ENCODE data around the gene PLEKHA6.

PLEKHA6 gene

DNA sequence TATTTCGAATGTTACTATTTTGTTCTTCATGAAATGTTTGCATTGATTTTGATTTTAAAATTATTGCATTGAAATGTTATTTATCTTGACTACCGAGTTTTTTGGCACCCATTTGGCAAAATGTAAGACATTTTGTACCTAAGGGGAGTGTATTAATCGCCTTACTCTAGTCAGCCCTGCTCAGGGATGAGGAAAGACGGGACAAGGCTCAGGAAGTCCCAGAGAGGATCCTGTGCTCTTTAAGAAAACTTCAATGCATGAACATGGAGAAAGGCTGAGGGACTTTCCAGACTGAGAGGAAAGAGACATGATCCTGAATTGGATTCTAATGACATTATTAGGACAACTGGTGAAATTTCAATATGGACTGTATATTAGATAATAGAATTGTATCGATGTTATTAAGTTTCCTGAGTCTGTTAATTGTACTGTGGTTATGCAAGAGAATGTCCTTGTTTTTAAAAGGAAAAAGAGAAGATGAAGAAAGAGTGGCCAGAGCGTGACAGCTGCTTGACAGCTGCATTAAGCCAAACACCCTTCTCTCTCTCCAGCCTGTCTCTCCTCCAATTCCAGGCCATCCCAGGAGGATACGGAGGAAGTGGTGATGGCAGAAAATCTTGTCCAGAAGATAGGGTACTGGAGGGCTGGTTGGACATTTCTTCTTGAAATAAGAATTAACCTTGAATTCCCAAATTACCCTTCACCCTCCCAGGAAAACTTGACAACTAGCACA, 66.0 kb downstream of the PLEKHA6 start:
- peaks cover 3 to 8% of the 10 kb centered on the region in 2 donors for H3K4me1 Mint-ChIP-seq
- DNase-seq (no peak), ATAC-seq (replicated peaks) (no peak)
- no peak overlapping the region for H3K4me3 Mint-ChIP-seq
- no peak overlapping the region for H3K27ac Mint-ChIP-seq
- H3K36me3 Mint-ChIP-seq: no peaks in the 10 kb centered on the region
- no peaks in the 10 kb centered on the region for H3K9me3 Mint-ChIP-seq
- H3K27me3 Mint-ChIP-seq: peaks cover 10 to 32% of the 10 kb centered on the region in 2 donors

DNA sequence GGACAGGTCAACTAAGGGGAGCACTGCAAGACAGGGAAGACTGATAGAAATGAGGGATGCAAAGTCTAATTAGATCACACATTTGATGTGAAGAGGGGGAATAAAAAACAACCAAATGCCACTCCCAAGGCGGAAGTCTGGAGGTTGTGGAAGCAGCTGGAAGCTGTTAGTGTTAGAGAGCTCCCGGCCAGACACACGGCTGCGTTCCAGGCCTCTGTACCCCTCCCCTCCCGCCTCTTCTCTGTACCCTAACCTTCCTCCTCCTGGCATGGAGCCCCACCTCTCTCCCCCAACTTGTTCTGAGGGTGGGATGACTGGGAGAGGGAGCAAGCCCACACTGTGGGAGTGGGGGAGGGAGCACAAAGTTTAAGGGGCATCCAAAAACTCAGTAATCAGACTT, 67.0 kb downstream of the PLEKHA6 start:
- H3K27me3 Mint-ChIP-seq: peaks cover 10 to 32% of the 10 kb centered on the region in 2 donors
- H3K36me3 Mint-ChIP-seq: no peaks in the 10 kb centered on the region
- no peak for ATAC-seq (replicated peaks)
- DNase-seq: no peak
- H3K27ac Mint-ChIP-seq: no peak overlapping the region
- peaks cover 6 to 13% of the 10 kb centered on the region in 2 donors for H3K4me1 Mint-ChIP-seq
- H3K4me3 Mint-ChIP-seq: no peak overlapping the region
- no peaks in the 10 kb centered on the region for H3K9me3 Mint-ChIP-seq

DNA sequence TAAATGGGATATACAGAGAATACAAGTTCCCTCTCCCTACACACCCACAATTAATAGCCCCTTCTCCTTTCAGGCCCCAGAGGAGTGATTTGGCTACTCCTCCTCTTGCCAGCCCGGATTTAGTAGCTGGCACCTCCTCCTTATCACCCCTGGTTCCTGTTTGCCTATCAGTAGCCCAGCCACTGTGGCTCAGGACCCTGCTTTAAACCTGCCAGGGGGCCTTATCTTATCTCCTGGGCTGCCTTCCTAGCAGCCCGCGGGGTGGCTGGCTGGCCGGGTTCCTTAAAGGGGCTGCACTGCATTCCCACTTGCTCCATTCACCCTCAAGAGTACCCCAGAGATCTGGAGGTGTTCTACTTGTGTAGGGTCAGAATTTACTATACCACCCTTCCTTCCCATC, 70.4 kb downstream of the PLEKHA6 start:
- Mint-ChIP-seq H3K27ac (no peak overlapping the region), H3K27me3 (peaks cover 0 to 16% of the 10 kb centered on the region in 2 donors), H3K4me1 (peaks cover 20 to 30% of the 10 kb centered on the region in 2 donors), H3K4me3 (no peak overlapping the region), H3K36me3 (no peaks in the 10 kb centered on the region), H3K9me3 (no peaks in the 10 kb centered on the region)
- no peak for ATAC-seq (replicated peaks)
- DNase-seq: no peak

DNA sequence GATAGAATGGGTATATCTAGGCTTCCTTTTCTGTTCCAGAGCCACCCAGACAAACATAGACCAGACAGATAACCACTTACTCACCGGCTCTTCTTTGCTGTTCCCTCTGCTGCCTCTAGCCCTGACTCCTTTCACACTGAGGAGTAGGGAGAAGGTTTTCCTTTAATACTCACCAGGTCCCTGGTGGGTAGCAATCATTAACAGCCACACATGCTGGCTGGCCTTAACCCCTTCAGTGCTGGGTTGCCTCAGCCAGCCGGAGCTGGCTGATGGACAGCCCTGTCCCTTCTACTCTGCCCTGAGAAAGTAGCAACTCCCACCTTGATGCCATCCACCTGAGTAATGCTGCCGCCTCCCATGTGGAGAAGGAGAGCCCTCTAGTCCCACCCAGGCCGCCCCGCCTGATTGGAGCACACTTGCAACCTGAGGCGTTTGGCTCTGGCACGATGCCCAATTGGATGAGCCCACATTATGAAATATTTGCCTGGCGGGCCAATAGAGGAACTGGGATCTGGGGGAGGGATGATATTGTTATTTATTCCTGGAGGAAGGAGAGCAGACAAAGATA, 71.6 kb downstream of the PLEKHA6 start:
- H3K27ac Mint-ChIP-seq: peak overlapping the region; percentile 26
- H3K27me3 Mint-ChIP-seq: peaks cover 0 to 16% of the 10 kb centered on the region in 2 donors
- no peaks in the 10 kb centered on the region for H3K9me3 Mint-ChIP-seq
- H3K36me3 Mint-ChIP-seq: no peaks in the 10 kb centered on the region
- H3K4me1 Mint-ChIP-seq: peaks cover 20 to 30% of the 10 kb centered on the region in 2 donors
- ATAC-seq (replicated peaks) (no peak), DNase-seq (no peak)
- no peak overlapping the region for H3K4me3 Mint-ChIP-seq

DNA sequence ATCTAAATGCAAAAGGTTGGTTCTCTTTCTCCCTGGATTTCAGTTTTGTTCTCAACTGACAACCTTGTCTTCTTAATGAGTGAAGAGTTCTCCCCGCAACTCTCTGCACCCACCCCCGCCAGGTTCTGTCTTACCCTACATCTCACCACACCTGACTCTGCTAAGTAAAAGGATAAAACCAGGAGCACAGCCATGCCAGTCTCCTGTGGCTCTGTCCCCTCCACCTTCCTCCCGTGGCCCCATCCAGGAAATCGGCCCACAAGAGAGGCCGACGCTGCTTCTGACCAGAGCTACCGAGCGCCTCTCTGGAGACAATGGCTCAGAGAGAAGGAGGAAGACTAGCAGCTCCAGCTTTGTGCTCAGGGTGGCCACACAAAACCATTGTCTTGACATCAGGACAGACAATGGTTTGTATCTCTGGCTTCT, 72.2 kb downstream of the PLEKHA6 start:
- Mint-ChIP-seq H3K36me3 (no peaks in the 10 kb centered on the region), H3K4me3 (peak overlapping the region; percentile 39 to 58), H3K27me3 (peaks cover 4 to 14% of the 10 kb centered on the region in 2 donors), H3K4me1 (peaks cover 20 to 30% of the 10 kb centered on the region in 2 donors), H3K27ac (peak overlapping the region; percentile 84), H3K9me3 (no peaks in the 10 kb centered on the region)
- DNase-seq (no peak), ATAC-seq (replicated peaks) (no peak)

DNA sequence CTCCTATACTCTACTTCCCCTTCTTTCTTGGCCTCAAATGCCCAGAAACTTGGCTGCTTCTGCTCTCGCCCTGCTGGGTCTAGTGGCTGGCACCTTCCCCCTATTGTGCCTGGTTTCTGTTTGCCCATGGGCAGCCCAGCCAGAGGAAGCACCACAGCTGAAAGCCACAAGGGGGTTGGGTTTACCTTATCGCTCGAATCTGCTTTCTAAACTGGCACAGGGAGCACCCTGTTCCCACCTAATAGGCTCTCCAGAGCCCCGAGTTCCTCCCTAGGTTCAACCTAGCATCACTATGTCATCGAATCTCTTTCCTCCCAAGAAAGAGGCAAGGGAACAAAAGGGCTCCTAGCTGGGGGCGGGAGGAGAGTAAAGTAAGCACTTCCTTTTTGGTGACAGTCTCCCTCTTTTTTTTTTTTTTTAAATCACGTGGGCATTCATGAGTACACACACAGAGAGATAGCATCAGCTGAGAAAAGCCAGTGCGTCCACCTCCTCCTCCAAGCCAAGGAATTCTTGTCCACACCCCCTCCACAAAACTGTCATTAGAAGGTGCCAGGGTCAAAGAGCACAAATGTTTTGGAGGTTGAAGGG, 72.8 kb downstream of the PLEKHA6 start:
- H3K4me1 Mint-ChIP-seq: peaks cover 20 to 30% of the 10 kb centered on the region in 2 donors
- DNase-seq (peak; percentile 45), ATAC-seq (replicated peaks) (peak; percentile 95 to 96)
- H3K27me3 Mint-ChIP-seq: peaks cover 9 to 14% of the 10 kb centered on the region in 2 donors
- H3K36me3 Mint-ChIP-seq: no peaks in the 10 kb centered on the region
- H3K27ac Mint-ChIP-seq: peak overlapping the region; percentile 91
- no peaks in the 10 kb centered on the region for H3K9me3 Mint-ChIP-seq
- H3K4me3 Mint-ChIP-seq: peak overlapping the region; percentile 81 to 85

DNA sequence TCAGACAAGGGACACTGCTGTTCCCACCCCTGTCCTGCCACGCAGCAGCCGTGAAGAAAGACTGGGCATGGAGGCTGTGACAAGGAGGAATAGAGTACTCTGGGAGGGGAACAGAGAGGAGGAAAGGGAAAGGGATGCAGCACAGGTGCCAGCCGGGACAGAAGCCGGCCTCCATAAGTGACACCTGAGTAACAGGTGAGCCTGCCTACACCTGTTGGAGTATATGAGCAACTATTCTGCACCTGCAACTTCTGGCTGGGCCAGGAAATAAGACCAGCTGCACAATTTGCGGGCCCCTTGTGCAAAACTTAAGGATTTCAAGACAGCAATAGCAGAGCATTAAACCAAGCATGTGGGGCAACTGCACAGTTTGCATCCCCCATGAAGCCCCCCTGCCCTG, 73.4 kb downstream of the PLEKHA6 start:
- ATAC-seq (replicated peaks): no peak
- no peaks in the 10 kb centered on the region for H3K9me3 Mint-ChIP-seq
- H3K27ac Mint-ChIP-seq: no peak overlapping the region
- peak overlapping the region; percentile 81 to 85 for H3K4me3 Mint-ChIP-seq
- H3K27me3 Mint-ChIP-seq: peaks cover 15 to 19% of the 10 kb centered on the region in 2 donors
- peaks cover 20 to 30% of the 10 kb centered on the region in 2 donors for H3K4me1 Mint-ChIP-seq
- H3K36me3 Mint-ChIP-seq: no peaks in the 10 kb centered on the region
- no peak for DNase-seq

DNA sequence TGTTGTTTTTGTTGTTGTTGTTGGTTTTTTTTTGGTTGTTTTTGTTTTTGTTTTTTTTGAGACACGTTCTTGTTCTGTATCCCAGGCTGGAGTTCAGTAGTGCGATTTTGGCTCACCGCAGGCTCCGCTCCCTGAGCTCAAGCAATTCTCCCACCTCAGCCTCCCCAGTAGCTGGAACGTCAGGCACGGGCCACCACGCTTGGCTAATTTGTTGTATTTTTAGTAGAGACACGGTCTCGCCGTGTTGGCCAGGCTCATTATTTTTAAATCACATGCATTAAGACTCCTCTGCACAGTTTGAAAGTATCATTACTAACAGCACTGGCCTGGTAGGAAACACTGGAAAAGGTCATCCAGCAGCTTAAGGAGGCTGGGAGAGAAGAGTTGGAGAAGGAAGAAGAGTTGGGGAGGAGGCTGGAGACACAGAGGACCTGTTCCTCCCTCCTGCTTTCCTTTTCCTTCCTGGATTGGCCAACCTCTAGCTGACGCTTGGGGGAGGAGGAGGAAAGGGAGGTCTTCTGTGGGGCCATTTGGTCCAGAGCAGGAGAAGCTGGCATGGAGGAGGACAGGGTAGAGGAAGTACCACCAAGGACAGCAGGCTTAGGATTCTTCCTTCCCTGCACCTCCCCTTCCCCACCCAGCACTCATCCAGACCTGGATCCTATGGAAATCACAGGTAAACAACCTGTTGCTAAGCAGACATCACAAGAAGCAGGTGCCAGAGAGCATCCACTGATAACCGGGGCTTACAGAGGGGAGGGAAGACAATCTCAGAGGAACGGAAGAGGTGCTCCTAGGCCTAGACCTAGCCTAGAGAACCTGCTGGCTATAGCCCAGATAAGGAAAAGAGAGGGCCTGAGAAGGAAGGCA, 74.1 kb downstream of the PLEKHA6 start:
- H3K9me3 Mint-ChIP-seq: no peaks in the 10 kb centered on the region
- H3K27ac Mint-ChIP-seq: peak overlapping the region; percentile 20
- peak overlapping the region in 1 of 2 donors; percentile 39 for H3K4me3 Mint-ChIP-seq
- no peak for DNase-seq
- H3K4me1 Mint-ChIP-seq: peaks cover 20 to 30% of the 10 kb centered on the region in 2 donors
- peaks cover 15 to 22% of the 10 kb centered on the region in 2 donors for H3K27me3 Mint-ChIP-seq
- no peak for ATAC-seq (replicated peaks)
- no peaks in the 10 kb centered on the region for H3K36me3 Mint-ChIP-seq

DNA sequence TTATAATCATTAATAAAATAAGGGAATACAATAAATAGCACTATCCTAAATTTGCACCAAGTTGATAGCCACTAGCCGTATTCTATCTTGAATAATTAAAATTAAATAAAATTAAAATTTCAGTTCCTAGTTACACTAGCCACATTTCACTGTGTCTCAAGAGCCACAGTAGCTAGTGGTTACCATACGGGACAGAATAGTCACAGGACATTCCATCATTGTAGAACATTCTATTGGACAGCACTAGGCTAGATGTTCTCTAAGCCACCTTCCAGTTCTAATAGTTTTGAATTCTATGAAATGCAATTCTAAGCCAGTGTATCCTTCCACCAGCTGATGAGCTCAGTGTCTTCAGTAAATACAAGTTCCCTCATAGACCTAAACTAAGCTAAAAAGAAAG, 74.8 kb downstream of the PLEKHA6 start:
- H3K27me3 Mint-ChIP-seq: peaks cover 20 to 28% of the 10 kb centered on the region in 2 donors

DNA sequence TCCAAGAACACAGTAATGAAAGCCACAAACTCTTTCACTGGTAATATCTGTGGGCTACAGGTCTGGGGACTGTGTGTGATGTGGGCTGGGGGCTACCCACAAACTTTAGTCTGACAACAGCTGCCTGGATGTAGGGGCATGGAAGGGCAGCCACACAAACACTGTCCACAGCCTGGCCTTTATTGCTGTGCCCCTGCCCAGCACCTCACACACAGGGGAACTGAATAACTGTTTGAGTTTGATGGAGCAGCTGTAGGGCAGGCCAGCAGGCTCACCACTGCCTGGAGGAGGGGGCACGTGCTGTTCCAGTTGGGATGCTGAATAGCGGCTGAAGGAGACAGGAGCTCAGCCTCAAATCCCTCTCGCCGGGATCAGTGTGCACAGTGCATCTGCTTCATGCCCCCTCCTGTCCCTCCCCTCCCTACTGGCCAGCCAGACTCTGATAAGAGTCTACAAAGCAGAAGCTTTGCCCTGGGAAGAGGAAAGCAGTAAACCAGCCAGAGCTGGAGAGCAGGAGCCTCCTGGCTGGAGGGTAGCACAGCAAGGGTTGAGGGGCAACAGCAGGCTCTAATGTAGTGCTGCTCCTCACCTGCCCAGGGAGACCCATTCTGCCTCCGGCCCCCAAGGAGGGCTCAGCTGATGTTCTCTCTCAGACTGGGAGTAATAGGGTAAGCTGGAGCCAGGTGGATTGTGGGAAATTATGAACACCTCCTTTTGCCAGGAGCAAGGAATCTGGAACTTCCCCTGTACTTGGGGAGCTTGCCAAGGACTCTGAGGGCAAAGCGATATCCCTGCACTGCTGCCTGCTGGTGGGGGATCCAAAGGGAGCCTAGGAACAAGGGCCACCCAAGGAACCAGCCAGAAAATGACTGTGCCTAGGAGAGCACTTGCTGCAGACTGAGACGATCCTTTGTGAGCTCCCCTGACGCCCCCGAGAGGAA, 75.7 kb downstream of the PLEKHA6 start:
- Mint-ChIP-seq H3K4me3 (no peak overlapping the region), H3K27me3 (peaks cover 22 to 32% of the 10 kb centered on the region in 2 donors), H3K36me3 (no peaks in the 10 kb centered on the region), H3K27ac (peak overlapping the region; percentile 63), H3K4me1 (peaks cover 20 to 30% of the 10 kb centered on the region in 2 donors), H3K9me3 (no peaks in the 10 kb centered on the region)
- DNase-seq: no peak
- no peak for ATAC-seq (replicated peaks)

More for the DNA sequence above, 74.8 kb downstream of the PLEKHA6 start:
- H3K4me1 Mint-ChIP-seq: peaks cover 20 to 30% of the 10 kb centered on the region in 2 donors
- H3K27ac Mint-ChIP-seq: no peak overlapping the region
- no peak for DNase-seq
- H3K9me3 Mint-ChIP-seq: no peaks in the 10 kb centered on the region
- no peaks in the 10 kb centered on the region for H3K36me3 Mint-ChIP-seq
- no peak overlapping the region for H3K4me3 Mint-ChIP-seq
- no peak for ATAC-seq (replicated peaks)

DNA sequence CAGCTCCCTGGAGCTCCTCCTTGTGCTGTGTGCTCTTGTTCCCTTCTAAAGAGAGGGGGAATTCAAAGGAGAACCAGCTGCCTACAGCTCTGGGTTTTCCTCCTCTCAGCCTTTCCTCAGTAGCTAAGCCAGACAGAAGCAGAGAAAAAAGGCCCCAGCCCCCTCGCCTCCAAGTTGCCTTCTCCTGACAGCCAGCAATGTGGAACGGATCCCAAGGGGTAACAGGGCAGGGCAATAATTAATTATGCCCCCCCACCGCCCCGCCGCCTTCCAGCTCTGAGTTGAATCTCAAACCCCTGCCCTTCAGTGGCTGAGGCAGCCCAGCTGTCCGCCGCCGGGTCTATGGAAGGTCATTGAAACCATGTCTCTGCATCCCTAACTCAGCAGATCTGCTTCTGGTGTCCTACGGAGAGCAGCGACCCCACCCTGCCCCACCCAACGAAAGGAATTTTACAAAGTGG, 76.9 kb downstream of the PLEKHA6 start:
- Mint-ChIP-seq H3K4me3 (no peak overlapping the region), H3K27ac (no peak overlapping the region), H3K4me1 (peaks cover 18 to 25% of the 10 kb centered on the region in 2 donors), H3K27me3 (peaks cover 28 to 34% of the 10 kb centered on the region in 2 donors), H3K36me3 (no peaks in the 10 kb centered on the region), H3K9me3 (no peaks in the 10 kb centered on the region)
- DNase-seq (no peak), ATAC-seq (replicated peaks) (no peak)

DNA sequence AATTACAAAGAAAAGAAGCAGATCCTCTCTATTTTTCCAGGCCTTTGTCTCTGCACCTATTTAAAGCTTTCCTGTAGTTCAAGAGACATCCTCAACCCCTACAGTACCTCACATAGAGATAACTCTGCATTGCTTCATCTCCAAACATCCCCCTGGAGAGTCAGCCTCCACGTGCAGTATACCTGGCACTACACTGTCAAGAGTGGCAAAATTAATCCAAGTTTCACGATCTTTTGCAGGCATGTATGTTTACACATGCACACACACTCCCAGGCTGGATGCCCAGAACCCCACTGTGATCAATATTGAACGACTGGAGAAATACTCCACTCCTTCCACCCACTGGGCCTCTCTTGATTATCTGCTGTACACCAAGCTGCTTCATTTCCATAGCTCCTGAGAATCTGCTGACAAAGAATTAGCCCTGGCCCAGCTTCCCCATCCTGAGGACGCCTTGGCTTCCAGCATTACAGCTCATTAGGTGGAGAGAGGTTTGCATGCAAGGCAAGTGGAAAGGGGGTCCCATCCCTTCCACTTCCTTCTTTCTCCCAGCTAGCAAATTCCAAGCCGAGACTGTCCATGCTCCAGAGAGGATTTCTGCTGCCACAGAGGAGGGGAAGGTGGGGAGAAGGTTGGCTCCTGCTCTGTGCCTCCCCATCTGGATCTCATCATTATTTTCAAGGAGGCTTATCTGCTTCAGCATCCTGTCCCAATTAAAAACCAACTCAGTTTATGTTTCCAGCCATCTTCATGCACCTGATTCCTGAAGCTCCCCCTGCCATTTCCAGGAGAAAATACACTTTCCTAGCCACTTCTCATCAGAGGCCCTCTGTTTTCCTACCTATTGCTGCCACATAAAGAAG, 79.4 kb downstream of the PLEKHA6 start:
- H3K36me3 Mint-ChIP-seq: no peaks in the 10 kb centered on the region
- ATAC-seq (replicated peaks) (no peak), DNase-seq (no peak)
- peaks cover 0 to under 1% of the 10 kb centered on the region in 2 donors for H3K4me1 Mint-ChIP-seq
- H3K4me3 Mint-ChIP-seq: no peak overlapping the region
- no peaks in the 10 kb centered on the region for H3K9me3 Mint-ChIP-seq
- H3K27me3 Mint-ChIP-seq: peaks cover 37 to 50% of the 10 kb centered on the region in 2 donors
- H3K27ac Mint-ChIP-seq: no peak overlapping the region

Data from stimulated activated naive B cell treated with anti-CD40 and anti-IgM and Interleukin-4, amounts not matched to agents 10 μg/mL and 1 μg/mL and 100 μg/mL, for 72 hours (primary cell).